IMR-90 (cell line): Measurements from ENCODE around the gene KDF1. TPM values are rescaled to one million over a fixed set of nuclear protein-coding genes. Genes with fewer than 3 reads are reported as not detected.

Source experiments
- ATAC-seq: fragments of 200-7000 bp; cut with Tn5 transposase; 2 replicates; pipeline ENCODE4 v1.9.1; 2020; ENCODE audit warnings: low read depth, mild to moderate bottlenecking, moderate library complexity
- Bru-seq: library from RNA; stranded (reverse); fragments of 400-500 nt; gene quantifications from one replicate; lab custom pipeline; 2021; lab: Mats Ljungman, UMichigan
- BruChase-seq, 2 experiments: library from RNA; stranded (reverse); fragments of 400-500 nt; gene quantifications; one replicate each; lab custom pipeline; 2021; lab: Mats Ljungman, UMichigan
- BruUV-seq: library from RNA; stranded (reverse); fragments of 400-500 nt; replicated peaks from 2 replicates; lab custom pipeline; 2021; lab: Mats Ljungman, UMichigan
- CTCF ChIA-PET: fragments of 300-600 bp; formaldehyde crosslinking; extraction: SDS; loops from one replicate; lab custom pipeline; 2021; ENCODE audit warnings: antibody characterized with exemption; lab: Yijun Ruan, JAX
- POLR2A ChIA-PET: fragments of 300-600 bp; sonication (Branson Sonifier 250); formaldehyde crosslinking; loops from one replicate; lab custom pipeline; 2022; ENCODE audit warnings: antibody characterized with exemption; ENCODE audit not compliant: unreplicated experiment; lab: Charles Lee
- DNase-seq: peaks from one replicate; pipeline ENCODE4 v3.0.0; 2013
- H2AFZ ChIP-seq: replicated peaks from 2 replicates; pipeline ENCODE3; 2013; ENCODE audit warnings: low read length, mild to moderate bottlenecking; ENCODE audit not compliant: poor library complexity
- H2AK5ac ChIP-seq: 2 replicates; pipeline ENCODE4 v1.6.1; 2013; ENCODE audit warnings: low read depth, low read length, inconsistent platforms
- H2AK9ac ChIP-seq: replicated peaks from 2 replicates; pipeline ENCODE3; 2013; ENCODE audit warnings: mild to moderate bottlenecking, low read depth, low read length, moderate library complexity; ENCODE audit not compliant: poor library complexity
- H2BK120ac ChIP-seq: 2 replicates; pipeline ENCODE4 v1.6.1; 2013; ENCODE audit warnings: low read depth, low read length, inconsistent platforms
- H2BK15ac ChIP-seq: 3 replicates; pipeline ENCODE4 v1.6.1; 2013; ENCODE audit warnings: low read depth, low read length, inconsistent platforms
- H2BK20ac ChIP-seq: 2 replicates; pipeline ENCODE4 v1.6.1; 2013; ENCODE audit warnings: low read depth, mild to moderate bottlenecking, inconsistent platforms, low read length, moderate library complexity
- H2BK5ac ChIP-seq: 2 replicates; pipeline ENCODE4 v1.6.1; 2013; ENCODE audit warnings: mild to moderate bottlenecking, low read depth, low read length, inconsistent platforms; ENCODE audit not compliant: poor library complexity, severe bottlenecking
- H3K14ac ChIP-seq: replicated peaks from 2 replicates; pipeline ENCODE4 v1.6.1; 2013; ENCODE audit warnings: low read depth, low read length, inconsistent platforms
- H3K18ac ChIP-seq: 2 replicates; pipeline ENCODE4 v1.6.1; 2013; ENCODE audit warnings: low read depth, low read length, control low read depth
- H3K23ac ChIP-seq: 2 replicates; pipeline ENCODE4 v1.6.1; 2013; ENCODE audit warnings: low read depth, low read length, inconsistent platforms
- H3K27ac ChIP-seq: 2 replicates; pipeline ENCODE4 v1.5.1; 2013; ENCODE audit warnings: mild to moderate bottlenecking, control low read depth, low read length; ENCODE audit not compliant: insufficient read depth
- H3K27me3 ChIP-seq: 2 replicates; pipeline ENCODE4 v1.6.1; 2013; ENCODE audit warnings: low read length; ENCODE audit not compliant: control insufficient read depth, insufficient read depth
- H3K36me3 ChIP-seq: 2 replicates; pipeline ENCODE4 v1.6.1; 2013; ENCODE audit warnings: low read length, mixed read lengths; ENCODE audit not compliant: control insufficient read depth, insufficient read depth
- H3K4ac ChIP-seq: 2 replicates; pipeline ENCODE4 v1.6.1; 2013; ENCODE audit warnings: low read depth, low read length, inconsistent platforms
- H3K4me1 ChIP-seq: 2 replicates; pipeline ENCODE4 v1.6.1; 2013; ENCODE audit warnings: low read length, mixed read lengths; ENCODE audit not compliant: control insufficient read depth, insufficient read depth
- H3K4me2 ChIP-seq: 2 replicates; pipeline ENCODE4 v1.6.1; 2013; ENCODE audit warnings: low read depth, mild to moderate bottlenecking, control low read depth, low read length, moderate library complexity
- H3K4me3 ChIP-seq: 2 replicates; pipeline ENCODE4 v1.5.1; 2013; ENCODE audit warnings: low read depth, mild to moderate bottlenecking, control low read depth, low read length, moderate library complexity; ENCODE audit not compliant: insufficient read depth
- H3K56ac ChIP-seq: 2 replicates; pipeline ENCODE4 v1.6.1; 2013; ENCODE audit warnings: low read length, inconsistent platforms; ENCODE audit not compliant: insufficient read depth; ENCODE audit errors: extremely low read depth
- H3K79me1 ChIP-seq, 2 experiments: 2 replicates each; pipeline ENCODE4 v1.6.1; 2013; ENCODE audit warnings: low read length in 2 of 2, inconsistent platforms in 1 of 2, low read depth in 1 of 2
- H3K9ac ChIP-seq: 2 replicates; pipeline ENCODE4 v1.6.1; 2013; ENCODE audit warnings: low read depth, low read length, control low read depth
- H3K9me1 ChIP-seq: 2 replicates; pipeline ENCODE4 v1.6.1; 2013; ENCODE audit warnings: low read length, inconsistent platforms; ENCODE audit not compliant: insufficient read depth
- H3K9me3 ChIP-seq: 2 replicates; pipeline ENCODE4 v1.6.1; 2013; ENCODE audit warnings: low read length; ENCODE audit not compliant: control insufficient read depth, insufficient read depth
- H4K20me1 ChIP-seq: 2 replicates; pipeline ENCODE4 v1.6.1; 2013; ENCODE audit warnings: low read length, inconsistent platforms; ENCODE audit not compliant: insufficient read depth
- H4K5ac ChIP-seq: 2 replicates; pipeline ENCODE4 v1.6.1; 2013; ENCODE audit warnings: mild to moderate bottlenecking, low read depth, low read length, control low read depth
- H4K8ac ChIP-seq, 2 experiments: 2 replicates each; pipeline ENCODE4 v1.6.1; 2013; ENCODE audit warnings: low read depth in 2 of 2, low read length in 2 of 2, control low read depth in 1 of 2, inconsistent platforms in 1 of 2
- H4K91ac ChIP-seq: 2 replicates; pipeline ENCODE4 v1.6.1; 2013; ENCODE audit warnings: low read depth, low read length, inconsistent platforms; ENCODE audit not compliant: insufficient read depth
- CHD1 ChIP-seq: IDR thresholded peaks from 2 replicates; pipeline ENCODE4 v1.6.1; 2012; ENCODE audit warnings: low read depth, low read length, improper control_type of control experiment
- POLR2A ChIP-seq: IDR thresholded peaks from 2 replicates; pipeline ENCODE4 v1.6.1; 2012; ENCODE audit warnings: mild to moderate bottlenecking, low read depth, low read length
- WGBS, 2 experiments: methylation state at CpG; one replicate each; pipeline versions ENCODE4 v1.1.5 to v1.1.7; 2013; ENCODE audit warnings: missing lambda C conversion rate in 2 of 2; ENCODE audit not compliant: insufficient read length in 1 of 2; ENCODE audit errors: extremely low coverage in 2 of 2; 5-methylcytosine and 5-hydroxymethylcytosine counted together
- dilution Hi-C: fragments of 300-500 bp; cut with HindIII; formaldehyde crosslinking; loops from one replicate; pipeline ENCODE4 v1.14.3; 2018; ENCODE audit warnings: low sequenced_read_pairs; ENCODE audit not compliant: unreplicated experiment
- in situ Hi-C: fragments of 300-500 bp; cut with MboI; formaldehyde crosslinking; loops from 3 replicates; pipeline ENCODE4 v1.14.3; 2019; ENCODE audit warnings: low sequenced_read_pairs, inconsistent platforms, mixed read lengths
- intact Hi-C: fragments of 100-400 bp; cut with micrococcal nuclease; formaldehyde crosslinking; loops from 2 replicates; pipeline ENCODE4 v1.10.0; 2022
- long read RNA-seq: library from polyadenylated mRNA; unstranded; transcript quantifications from one replicate; pipeline ENCODE4 v2.0.0, GENCODE V29; 2021; ENCODE audit not compliant: unreplicated experiment
- polyA plus RNA-seq, 3 experiments: library from polyadenylated mRNA; depleted of rRNA; stranded (reverse); fragments of >200 nt; gene quantifications; 2 replicates each; pipeline ENCODE4 v1.2.3, GENCODE V29; 2012; ENCODE audit warnings: low replicate concordance in 1 of 3
- total RNA-seq: library from RNA; depleted of rRNA; stranded (reverse); fragments of >200 nt; gene quantifications from 2 replicates; pipeline ENCODE4 v1.2.3, GENCODE V29; 2012; rRNA removed

Gene KDF1
- total RNA-seq: not detected in 2 replicates
- not detected in 2 replicates for polyA plus RNA-seq (2012; rRNA removed)
- polyA plus RNA-seq (2012; cell fraction: cytosol; rRNA removed): not detected in 2 replicates
- polyA plus RNA-seq (2012; cell fraction: nucleus; rRNA removed; ENCODE audit: low replicate concordance): 0.07 TPM in 1 of 2 replicates, not detected in the other
- Bru-seq, nascent RNA: percentile 11 among the genes with signal in this experiment
- percentile 13 among the genes with signal in this experiment for BruChase-seq, experiment 1, labeled RNA remaining after a 6-hour chase
- BruChase-seq, experiment 2, labeled RNA remaining after a 2-hour chase: percentile 16 among the genes with signal in this experiment
- long read RNA-seq: 0 reads

- peak within 1 kb of the TSS; percentile 78 for H2BK120ac ChIP-seq
- intact Hi-C loops (no loop called here), in situ Hi-C loops (loop anchor here (5.0 kb wide), 1 partner anchor 137 kb away; no protein-coding TSS in a partner anchor), dilution Hi-C loops (no loop called here)
- H3K14ac ChIP-seq: peak within 1 kb of the TSS; percentile 17
- peak within 1 kb of the TSS; percentile 97 for H2AK5ac ChIP-seq
- H3K27ac ChIP-seq: peak within 1 kb of the TSS; percentile 50; the same call in 1 of the 2 replicates
- H3K4ac ChIP-seq: peak within 1 kb of the TSS; percentile 84
- peak within 1 kb of the TSS; percentile 89 for H2AFZ ChIP-seq
- H3K36me3 ChIP-seq: no peaks in the 10 kb centered on the region
- H3K4me1 ChIP-seq: peaks cover 21% of the 10 kb centered on the region
- peak within 1 kb of the TSS; percentile 18; the same call in 1 of the 2 replicates for H4K5ac ChIP-seq
- CTCF ChIA-PET: no interaction called here
- peak within 1 kb of the TSS; percentile 74; the same call in 1 of the 2 replicates for H3K18ac ChIP-seq
- peak within 1 kb of the TSS; percentile 75 for H2BK20ac ChIP-seq
- no peaks in the 10 kb centered on the region for H3K79me1 ChIP-seq
- peak within 1 kb of the TSS; percentile 30; the same call in 1 of the 2 replicates for H3K4me2 ChIP-seq
- peaks cover 11% of the 10 kb centered on the region for H3K27me3 ChIP-seq
- H4K91ac ChIP-seq: peak within 1 kb of the TSS; percentile 5; the same call in 1 of the 2 replicates
- POLR2A ChIA-PET: no interaction called here
- DNase-seq (no peak), ATAC-seq (peak; percentile 4; the same call in 1 of the 2 replicates)
- peak within 1 kb of the TSS; percentile 73 for H2AK9ac ChIP-seq
- peaks cover 7% of the 10 kb centered on the region for H3K9me3 ChIP-seq
- H4K20me1 ChIP-seq: peaks cover 3% of the 10 kb centered on the region; the same call in 1 of the 2 replicates
- H2BK5ac ChIP-seq: peak within 1 kb of the TSS; percentile 72
- peaks cover 10% of the 10 kb centered on the region for H3K9me1 ChIP-seq
- H3K4me3 ChIP-seq: peak within 1 kb of the TSS; percentile 8; the same call in 1 of the 2 replicates
- BruUV-seq: no TSS peak
- H2BK15ac ChIP-seq: peak within 1 kb of the TSS; percentile 69; the same call in 1 of the 3 replicates
- H3K56ac ChIP-seq: no peak within 1 kb of the TSS
- 9% methylated on average over 28 of the region's 86 CpGs; no CpG with 5 or more reads in 1 of the 2 experiments for WGBS, 2 experiments
- peak within 1 kb of the TSS in 1 of 2 experiments; percentile 66; a peak in 1 of 4 replicates for H4K8ac ChIP-seq
- TF ChIP-seq CHD1 (no peak), POLR2A (no peak)
- peak within 1 kb of the TSS; percentile 63 for H3K23ac ChIP-seq
- no peak within 1 kb of the TSS for H3K9ac ChIP-seq
These were observed at the start of gene KDF1 for GRCh38 chr1:26959722-26960624. KDF1 (minus strand) TSS chr1:26960468; CDS start chr1:26952380, 8,088 bp downstream.
